ENCODE measurements around the gene ACBD4.

ACBD4 gene

DNA sequence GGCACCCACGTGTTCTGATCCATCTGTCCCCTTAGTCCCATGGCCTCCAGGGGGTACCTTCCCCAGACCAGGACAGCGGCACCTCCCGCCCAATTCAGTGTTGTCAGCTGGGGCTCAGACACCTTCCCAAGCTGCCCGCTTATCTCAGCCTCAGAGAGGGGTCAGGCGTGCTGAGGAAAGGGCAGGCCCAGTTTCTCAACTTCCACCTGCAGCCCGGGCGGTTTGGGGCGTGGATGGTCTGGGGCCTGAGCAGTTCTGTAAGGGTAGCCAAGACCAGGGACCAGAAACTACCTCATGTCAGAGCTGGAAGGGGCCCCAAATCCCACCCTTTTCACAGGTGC, 8.3 kb upstream of the ACBD4 start:
- no peak overlapping the region for H3K4me3 ChIP-seq (ENCODE audit: low read depth, low read length)
- TF ChIP-seq CTCF (conservative IDR thresholded peaks at IDR 0.05; ENCODE audit: low read depth, low read length) = no peak
- no peak for DNase-seq (ENCODE audit: low read depth)

DNA sequence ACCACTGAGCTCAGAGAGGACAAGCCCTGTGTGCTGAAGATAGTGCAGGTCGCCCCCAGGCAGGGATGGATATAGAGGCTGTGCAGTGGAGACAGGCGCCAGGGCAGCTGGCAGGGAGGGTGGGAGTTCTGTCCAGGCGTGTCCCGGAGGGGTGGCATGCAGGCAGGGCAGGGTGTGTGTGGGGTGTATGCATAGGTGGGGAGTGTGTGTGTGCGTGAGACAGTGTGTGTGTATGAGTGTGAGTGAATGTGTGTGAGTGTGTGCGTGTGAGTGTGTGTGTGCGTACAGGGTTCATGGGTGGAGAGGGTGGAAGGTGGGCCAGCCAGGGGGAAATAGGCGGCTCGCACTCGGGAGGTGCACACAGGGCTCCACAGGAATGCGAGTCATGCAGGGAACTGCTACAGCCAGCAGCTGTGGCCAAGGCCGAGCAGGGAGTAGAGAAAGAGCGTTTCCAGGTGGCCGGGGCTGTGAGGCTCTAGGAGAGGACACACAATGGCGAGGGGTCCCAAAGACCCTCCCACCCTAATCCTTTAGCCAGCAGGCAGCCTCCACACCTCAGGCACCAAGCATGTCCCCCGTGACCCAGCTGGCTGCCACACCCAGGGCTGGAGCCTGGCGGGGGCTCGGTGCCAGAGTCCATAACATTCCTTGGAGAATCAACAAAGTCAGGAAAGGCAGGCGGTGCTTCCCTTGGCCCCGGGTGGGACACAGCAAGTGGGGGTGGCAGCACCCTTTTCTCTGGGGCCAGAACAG, 7.8 kb upstream of the ACBD4 start:
- peak; percentile 63 for DNase-seq (ENCODE audit: low read depth)
- H3K4me3 ChIP-seq (ENCODE audit: low read depth, low read length) = no peak overlapping the region
- TF ChIP-seq CTCF (conservative IDR thresholded peaks at IDR 0.05; ENCODE audit: low read depth, low read length) = no peak

GRCh38 chr17:45128331-45128730, 7.2 kb upstream of the ACBD4 start:
- no peak for TF ChIP-seq CTCF (conservative IDR thresholded peaks at IDR 0.05; ENCODE audit: low read depth, low read length)
- no peak overlapping the region for H3K4me3 ChIP-seq (ENCODE audit: low read depth, low read length)
- DNase-seq (ENCODE audit: low read depth) = no peak

DNA sequence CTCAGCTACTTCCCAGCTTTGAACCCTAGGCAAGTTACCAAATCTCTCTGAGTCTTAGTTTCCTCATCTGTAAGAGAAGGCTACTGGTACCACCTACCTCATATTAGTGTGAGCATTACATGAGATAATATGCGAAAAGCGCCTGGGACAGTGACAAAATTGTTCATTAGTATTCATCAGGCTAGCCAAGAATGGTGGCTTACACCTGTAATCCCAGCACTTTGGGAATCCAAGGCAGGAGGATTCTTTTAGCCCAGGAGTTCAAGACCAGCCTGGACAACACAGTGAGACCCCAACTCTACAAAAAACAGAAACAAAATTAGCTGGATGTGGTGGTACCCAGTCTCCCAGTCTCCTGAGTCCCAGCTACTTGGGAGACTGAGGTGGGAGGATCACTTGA, 6.5 kb upstream of the ACBD4 start:
- no peak overlapping the region for H3K4me3 ChIP-seq (ENCODE audit: low read depth, low read length)
- no peak for TF ChIP-seq CTCF (conservative IDR thresholded peaks at IDR 0.05; ENCODE audit: low read depth, low read length)

GRCh38 chr17:45129426-45129939, 6.0 kb upstream of the ACBD4 start:
- no peak for TF ChIP-seq CTCF (conservative IDR thresholded peaks at IDR 0.05; ENCODE audit: low read depth, low read length)
- DNase-seq (ENCODE audit: low read depth) = no peak
- H3K4me3 ChIP-seq (ENCODE audit: low read depth, low read length) = no peak overlapping the region

More for the DNA sequence above, 6.5 kb upstream of the ACBD4 start:
- no peak for DNase-seq (ENCODE audit: low read depth)

GRCh38 chr17:45129940-45130680, 5.4 kb upstream of the ACBD4 start:
- no peak for DNase-seq (ENCODE audit: low read depth)
- no peak overlapping the region for H3K4me3 ChIP-seq (ENCODE audit: low read depth, low read length)
- TF ChIP-seq CTCF (conservative IDR thresholded peaks at IDR 0.05; ENCODE audit: low read depth, low read length) = no peak

Measured in choroid plexus epithelial cell (primary cell).